ENCODE results near the gene NPHP1.
"Not testable (repeated sequence)": the region's sequence is repeated elsewhere in the genome, so short reads cannot be mapped to it uniquely, and the experiment has no call there.

- TF ChIP-seq CTCF, POLR2A (IDR thresholded peaks at IDR 0.05): not testable (repeated sequence)
Observed at GRCh38 chr2:110190169-110190568, 14.6 kb downstream of the NPHP1 start.

Data from lower leg skin (tissue), 3 donors.